Amniotic stem cell (primary cell): ENCODE data around the gene COPS9.

Source experiments
- DNase-seq: peaks from one replicate; lab custom pipeline; 2025; lab: John Stamatoyannopoulos, UW

Gene COPS9

GRCh38 chr2:240109386-240109785, 26.7 kb downstream of the COPS9 start:
- DNase-seq = no peak

- no peak for DNase-seq
Observed at GRCh38 chr2:240107477-240107796, 28.7 kb downstream of the COPS9 start.

- DNase-seq = no peak
Observed at GRCh38 chr2:240106765-240107476, 29.2 kb downstream of the COPS9 start.

GRCh38 chr2:240105982-240106381, 30.1 kb downstream of the COPS9 start:
- DNase-seq = no peak

GRCh38 chr2:240103136-240103535, 33.0 kb downstream of the COPS9 start:
- DNase-seq = no peak

- DNase-seq = no peak
Observed at GRCh38 chr2:240098349-240098748, 37.8 kb downstream of the COPS9 start.

GRCh38 chr2:240095556-240096523, 40.3 kb downstream of the COPS9 start:
- DNase-seq = no peak

GRCh38 chr2:240089306-240089705, 46.8 kb downstream of the COPS9 start:
- no peak for DNase-seq

- DNase-seq = no peak
Observed at GRCh38 chr2:240086563-240086962, 49.5 kb downstream of the COPS9 start.
